HCT116 (cell line): Measurements from ENCODE around the gene ENOX1. TPM values are rescaled to one million over a fixed set of nuclear protein-coding genes. Genes with fewer than 3 reads are reported as not detected.

Source experiments
- ATAC-seq: fragments of 200-7000 bp; cut with Tn5 transposase; 2 replicates; pipeline ENCODE4 v1.9.1; 2020; ENCODE audit warnings: mild to moderate bottlenecking, moderate library complexity
- BruUV-seq: library from RNA; stranded (reverse); fragments of 400-500 nt; replicated peaks from 2 replicates; lab custom pipeline; 2021; lab: Mats Ljungman, UMichigan
- CTCF ChIA-PET: fragments of 300-600 bp; sonication (Branson Sonifier 250); formaldehyde crosslinking; loops from one replicate; lab custom pipeline; 2021; ENCODE audit warnings: antibody characterized with exemption; lab: Charles Lee
- POLR2A ChIA-PET: fragments of 300-600, 350-600 bp; sonication (Branson Sonifier 250); formaldehyde crosslinking; loops from one replicate; lab custom pipeline; 2021; ENCODE audit warnings: antibody characterized with exemption; lab: Charles Lee
- RAD21 ChIA-PET, 2 experiments: fragments of 300-600 bp; sonication (Branson Sonifier 250); formaldehyde crosslinking; loops; one replicate each; lab custom pipeline; 2023; ENCODE audit warnings: low total read pairs in 2 of 2; ENCODE audit not compliant: uncharacterized antibody in 2 of 2, unreplicated experiment in 2 of 2, low non-redundant PET in 1 of 2; lab: Charles Lee
- DNase-seq: peaks from one replicate; pipeline ENCODE4 v3.0.0-alpha.2; 2010; ENCODE audit warnings: low read depth, low spot score
- H2AFZ ChIP-seq: fragments of 200-600 bp; shearing (Covaris generic), sonication (generic); 2 replicates; pipeline ENCODE4 v1.6.1; 2017; ENCODE audit warnings: low read depth, mixed run types, mixed read lengths, antibody characterized with exemption, low read length; ENCODE audit not compliant: poor library complexity, severe bottlenecking
- H3K27ac ChIP-seq: 2 replicates; pipeline ENCODE4 v1.5.1; 2012; ENCODE audit warnings: low read depth, low read length
- H3K27me3 ChIP-seq: fragments of 200-600 bp; sonication (generic); 2 replicates; pipeline ENCODE4 v1.6.1; 2016; ENCODE audit warnings: mixed run types, low read length, mixed read lengths; ENCODE audit not compliant: insufficient read depth
- H3K36me3 ChIP-seq, 2 experiments: fragments of 200-500 bp in 1 of 2; fragments of 200-600 bp in 1 of 2; sonication (Bioruptor generic) in 1 of 2; sonication (generic) in 1 of 2; 2 replicates each; pipeline versions ENCODE4 v1.5.1 to v1.6.1; 2014 to 2016; ENCODE audit warnings: low read length in 2 of 2, inconsistent platforms in 1 of 2, mixed read lengths in 1 of 2, mixed run types in 1 of 2; ENCODE audit not compliant: insufficient read depth in 2 of 2, control insufficient read depth in 1 of 2
- H3K4me1 ChIP-seq, 2 experiments: fragments of 200-600 bp in 1 of 2; sonication (generic) in 1 of 2; 2 replicates each; pipeline versions ENCODE4 v1.5.1 to v1.6.1; 2012 to 2017; ENCODE audit warnings: low read length in 2 of 2, inconsistent platforms in 1 of 2, mild to moderate bottlenecking in 1 of 2, mixed read lengths in 1 of 2, mixed run types in 1 of 2, moderate library complexity in 1 of 2; ENCODE audit not compliant: insufficient read depth in 2 of 2, control insufficient read depth in 1 of 2
- H3K4me2 ChIP-seq: fragments of 200-600 bp; sonication (generic); 2 replicates; pipeline ENCODE4 v1.6.1; 2017; ENCODE audit warnings: mixed run types, low read length, mixed read lengths
- H3K4me3 ChIP-seq, 2 experiments: fragments of 200-600 bp in 1 of 2; sonication (generic) in 1 of 2; replicated peaks in 1 of 2; 2 replicates each; pipeline ENCODE4 v1.5.1; 2011 to 2016; ENCODE audit warnings: low read length in 2 of 2, control low read depth in 1 of 2, low read depth in 1 of 2, mild to moderate bottlenecking in 1 of 2, mixed read lengths in 1 of 2, mixed run types in 1 of 2
- H3K79me2 ChIP-seq: fragments of 200-600 bp; sonication (generic); 2 replicates; pipeline ENCODE4 v1.6.1; 2017; ENCODE audit warnings: mild to moderate bottlenecking, mixed run types, low read length, moderate library complexity, mixed read lengths; ENCODE audit not compliant: insufficient read depth
- H3K9ac ChIP-seq: fragments of 200-600 bp; sonication (generic); 2 replicates; pipeline ENCODE4 v1.6.1; 2016; ENCODE audit warnings: low read length, mixed read lengths
- H3K9me2 ChIP-seq: fragments of 200-600 bp; sonication (generic), shearing (Covaris generic); 2 replicates; pipeline ENCODE4 v1.6.1; 2017; ENCODE audit warnings: mixed run types, mild to moderate bottlenecking, moderate library complexity; ENCODE audit not compliant: insufficient read depth
- H3K9me3 ChIP-seq, 2 experiments: fragments of 200-500 bp in 1 of 2; fragments of 200-600 bp in 1 of 2; sonication (Bioruptor generic) in 1 of 2; sonication (generic) in 1 of 2; 2 replicates each; pipeline ENCODE4 v1.6.1; 2014 to 2017; ENCODE audit warnings: low read length in 2 of 2, mixed read lengths in 2 of 2, inconsistent platforms in 1 of 2, low read depth in 1 of 2, mild to moderate bottlenecking in 1 of 2, mixed run types in 1 of 2, moderate library complexity in 1 of 2; ENCODE audit not compliant: control insufficient read depth in 1 of 2, insufficient read depth in 1 of 2
- H4K20me1 ChIP-seq: fragments of 200-600 bp; sonication (generic), shearing (Covaris generic); 2 replicates; pipeline ENCODE4 v1.6.1; 2017; ENCODE audit warnings: mixed run types, mild to moderate bottlenecking, moderate library complexity; ENCODE audit not compliant: insufficient read depth
- ATF3 ChIP-seq: IDR thresholded peaks from 2 replicates; pipeline ENCODE4 v1.6.1; 2012
- CBX3 ChIP-seq: IDR thresholded peaks from 2 replicates; pipeline ENCODE4 v1.6.1; 2012; ENCODE audit warnings: low read depth
- CEBPB ChIP-seq: IDR thresholded peaks from 2 replicates; pipeline ENCODE4 v1.6.1; 2012; ENCODE audit warnings: low read depth
- ELF1 ChIP-seq: IDR thresholded peaks from 2 replicates; pipeline ENCODE4 v1.6.1; 2012; ENCODE audit warnings: low read depth, borderline replicate concordance
- EZH2phosphoT487 ChIP-seq: fragments of 200-600 bp; IDR thresholded peaks from 2 replicates; pipeline ENCODE4 v1.6.1; 2018; ENCODE audit warnings: antibody characterized with exemption, borderline replicate concordance
- JUND ChIP-seq: IDR thresholded peaks from 2 replicates; pipeline ENCODE4 v1.6.1; 2012
- POLR2A ChIP-seq: IDR thresholded peaks from 2 replicates; pipeline ENCODE4 v1.7.0; 2011; ENCODE audit warnings: borderline replicate concordance; ENCODE audit not compliant: insufficient read depth, insufficient read length; ENCODE audit errors: extremely low read depth
- POLR2AphosphoS5 ChIP-seq: IDR thresholded peaks from 2 replicates; pipeline ENCODE4 v1.6.1; 2011; ENCODE audit warnings: mild to moderate bottlenecking, low read depth, low read length, moderate library complexity
- RAD21 ChIP-seq: IDR thresholded peaks from 2 replicates; pipeline ENCODE4 v1.6.1; 2012; ENCODE audit warnings: low read depth, mild to moderate bottlenecking
- SIN3A ChIP-seq: IDR thresholded peaks from 2 replicates; pipeline ENCODE4 v1.6.1; 2012; ENCODE audit warnings: low read depth
- SP1 ChIP-seq: IDR thresholded peaks from 2 replicates; pipeline ENCODE4 v1.6.1; 2012; ENCODE audit warnings: low read depth
- ZBTB33 ChIP-seq: IDR thresholded peaks from 2 replicates; pipeline ENCODE4 v1.6.1; 2011; ENCODE audit warnings: mild to moderate bottlenecking, low read length, moderate library complexity; ENCODE audit not compliant: insufficient replicate concordance; ENCODE audit errors: extremely low read depth
- ZFX ChIP-seq: fragments of 450-650 bp; IDR thresholded peaks from 2 replicates; pipeline ENCODE4 v1.6.1; 2017
- ZNF274 ChIP-seq: fragments of 200-500 bp; sonication (Bioruptor generic); IDR thresholded peaks from 2 replicates; pipeline ENCODE4 v1.6.1; 2014; ENCODE audit warnings: mild to moderate bottlenecking, low read depth, low read length, inconsistent platforms
- intact Hi-C: fragments of 100-400 bp; cut with micrococcal nuclease; formaldehyde crosslinking; loops from 2 replicates; pipeline ENCODE4 v1.10.0; 2022
- total RNA-seq: library from RNA; stranded (reverse); gene quantifications from one replicate; pipeline ENCODE4 v1.2.1, GENCODE V29; 2021; ENCODE audit not compliant: unreplicated experiment
- TF ChIP-seq, protein P1 (sequence below): IDR thresholded peaks from 2 replicates; pipeline ENCODE4 v1.6.1; 2012

Gene ENOX1
- total RNA-seq, 1 experiment from 2014 or later, result 4.5 TPM

- no peak overlapping the region for H2AFZ ChIP-seq
- no peaks in the 10 kb centered on the region; a peak in 1 of 4 replicates for H3K4me1 ChIP-seq
- TF ChIP-seq SP1 (no peak), ZBTB33 (no peak), POLR2A (no peak), EZH2phosphoT487 (no peak), CBX3 (no peak), ELF1 (no peak), ATF3 (no peak), SIN3A (no peak), RAD21 (no peak), ZNF274 (no peak), JUND (no peak), POLR2AphosphoS5 (no peak), CEBPB (no peak), ZFX (no peak)
- TF ChIP-seq, protein P1, sequence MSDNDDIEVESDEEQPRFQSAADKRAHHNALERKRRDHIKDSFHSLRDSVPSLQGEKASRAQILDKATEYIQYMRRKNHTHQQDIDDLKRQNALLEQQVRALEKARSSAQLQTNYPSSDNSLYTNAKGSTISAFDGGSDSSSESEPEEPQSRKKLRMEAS, result no peak
- no peaks in the 10 kb centered on the region for H4K20me1 ChIP-seq
- ChIA-PET RAD21 (no interaction called here), CTCF (no interaction called here), POLR2A (no interaction called here)
- intact Hi-C loops, result no loop called here
- no peak for ATAC-seq
- H3K4me3 ChIP-seq, result no peak overlapping the region
- H3K9ac ChIP-seq, result no peak overlapping the region
- H3K9me2 ChIP-seq, result no peaks in the 10 kb centered on the region
- H3K36me3 ChIP-seq, result no peaks in the 10 kb centered on the region
- H3K9me3 ChIP-seq, result no peaks in the 10 kb centered on the region
- H3K27me3 ChIP-seq, result no peaks in the 10 kb centered on the region
- DNase-seq, result no peak
- no TSS peak for BruUV-seq
- no peak overlapping the region for H3K27ac ChIP-seq
- no peak overlapping the region for H3K4me2 ChIP-seq
- H3K79me2 ChIP-seq, result no peaks in the 10 kb centered on the region
These were observed 98.4 kb downstream of the ENOX1 start for GRCh38 chr13:43688227-43688907.
